GM18858 (cell line): Measurements from ENCODE around the gene SLC6A11.

Source experiments
- ATAC-seq: cut with Tn5 transposase; IDR thresholded peaks from one replicate; pipeline ENCODE4 v1.9.1; 2021; ENCODE audit not compliant: unreplicated experiment

SLC6A11 gene

DNA sequence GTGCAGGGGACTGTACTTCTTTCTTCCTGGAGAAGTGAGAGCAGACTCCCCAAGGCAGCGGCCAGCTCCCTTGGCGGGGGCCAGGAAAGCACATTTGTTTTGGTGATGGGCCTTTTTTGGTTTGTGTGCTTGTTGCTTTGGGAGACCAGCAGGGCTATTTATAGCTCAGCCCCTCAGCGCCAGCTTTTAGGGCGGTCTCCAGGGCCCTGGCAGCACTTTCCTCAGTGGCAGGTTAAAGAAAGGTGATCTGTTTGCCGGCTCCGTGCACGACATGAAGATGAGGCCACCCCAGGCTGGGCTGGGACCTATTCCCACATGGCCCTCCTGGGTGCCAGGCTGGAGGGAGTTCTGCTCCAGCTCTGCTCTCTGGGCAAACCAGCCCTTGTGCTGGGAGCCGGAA lies 21.8 kb downstream of the SLC6A11 start:
- no peak for ATAC-seq

GRCh38 chr3:10839167-10839566 lies 23.1 kb downstream of the SLC6A11 start:
- ATAC-seq, result no peak

DNA sequence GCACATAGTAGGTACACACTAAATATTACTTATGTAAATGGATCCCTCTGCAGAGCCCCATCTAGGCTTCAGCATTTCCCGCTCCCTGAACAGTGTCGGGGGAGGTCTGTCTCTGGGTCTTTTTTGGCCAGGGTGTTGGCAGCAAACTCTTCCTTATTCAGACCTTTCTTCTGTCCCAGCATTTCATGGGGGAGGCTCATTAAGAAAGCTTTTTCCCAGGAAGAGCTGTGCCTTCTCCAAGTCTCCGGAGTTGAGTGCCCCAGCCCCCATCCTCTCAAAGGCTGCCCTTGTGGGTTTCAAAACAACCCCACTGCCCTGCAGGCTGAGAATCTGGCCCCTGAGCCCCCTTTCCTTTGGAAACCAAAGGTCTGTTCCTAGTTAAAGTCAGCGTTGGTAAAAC lies 25.1 kb downstream of the SLC6A11 start:
- no peak for ATAC-seq

GRCh38 chr3:10843378-10843777 lies 27.4 kb downstream of the SLC6A11 start:
- ATAC-seq, result no peak

GRCh38 chr3:10845001-10845761 lies 29.2 kb downstream of the SLC6A11 start:
- ATAC-seq, result no peak

DNA sequence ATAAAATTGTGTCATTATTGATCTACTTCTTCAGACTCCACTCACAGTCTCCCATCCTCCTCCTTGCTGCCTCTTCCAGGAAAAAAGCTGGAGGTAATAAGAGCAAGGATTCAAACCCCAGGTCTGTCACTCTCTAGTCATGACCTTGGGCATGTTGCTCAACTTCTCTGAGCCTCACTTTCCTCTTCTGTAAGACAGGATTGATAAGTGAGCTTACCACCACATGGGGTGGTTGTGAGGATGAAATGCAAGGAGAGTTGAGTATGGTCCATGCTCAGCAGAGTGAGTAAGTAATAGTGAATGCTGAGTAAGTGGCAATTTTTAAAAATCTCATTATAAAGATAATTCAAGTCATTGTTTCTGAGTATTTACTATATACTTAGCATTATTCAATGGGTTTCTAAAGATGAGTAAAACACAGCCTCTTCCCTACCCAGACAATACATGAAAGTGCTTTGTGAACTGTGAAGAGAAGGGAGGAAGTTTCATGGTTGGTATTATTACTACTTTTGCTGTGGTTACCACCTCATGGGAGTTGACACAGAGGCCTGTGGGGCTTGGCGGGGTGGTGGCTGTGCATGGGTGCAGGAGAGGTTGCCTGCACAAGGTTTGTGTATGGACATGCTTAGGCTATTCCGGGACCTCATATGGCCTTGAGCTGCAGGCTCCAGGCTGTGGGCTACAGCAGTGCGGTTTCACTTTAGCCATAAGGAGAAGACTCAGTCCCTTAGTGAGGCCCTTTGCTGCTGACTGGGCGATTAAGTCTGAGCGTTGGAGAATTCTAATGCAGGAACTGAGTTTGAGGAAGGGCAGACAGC lies 30.0 kb downstream of the SLC6A11 start:
- ATAC-seq, result peak; percentile 83

GRCh38 chr3:10846657-10846975 lies 30.6 kb downstream of the SLC6A11 start:
- no peak for ATAC-seq

- no peak for ATAC-seq
Measured at GRCh38 chr3:10848261-10848660, 32.2 kb downstream of the SLC6A11 start.

GRCh38 chr3:10852066-10852808 lies 36.2 kb downstream of the SLC6A11 start:
- no peak for ATAC-seq

DNA sequence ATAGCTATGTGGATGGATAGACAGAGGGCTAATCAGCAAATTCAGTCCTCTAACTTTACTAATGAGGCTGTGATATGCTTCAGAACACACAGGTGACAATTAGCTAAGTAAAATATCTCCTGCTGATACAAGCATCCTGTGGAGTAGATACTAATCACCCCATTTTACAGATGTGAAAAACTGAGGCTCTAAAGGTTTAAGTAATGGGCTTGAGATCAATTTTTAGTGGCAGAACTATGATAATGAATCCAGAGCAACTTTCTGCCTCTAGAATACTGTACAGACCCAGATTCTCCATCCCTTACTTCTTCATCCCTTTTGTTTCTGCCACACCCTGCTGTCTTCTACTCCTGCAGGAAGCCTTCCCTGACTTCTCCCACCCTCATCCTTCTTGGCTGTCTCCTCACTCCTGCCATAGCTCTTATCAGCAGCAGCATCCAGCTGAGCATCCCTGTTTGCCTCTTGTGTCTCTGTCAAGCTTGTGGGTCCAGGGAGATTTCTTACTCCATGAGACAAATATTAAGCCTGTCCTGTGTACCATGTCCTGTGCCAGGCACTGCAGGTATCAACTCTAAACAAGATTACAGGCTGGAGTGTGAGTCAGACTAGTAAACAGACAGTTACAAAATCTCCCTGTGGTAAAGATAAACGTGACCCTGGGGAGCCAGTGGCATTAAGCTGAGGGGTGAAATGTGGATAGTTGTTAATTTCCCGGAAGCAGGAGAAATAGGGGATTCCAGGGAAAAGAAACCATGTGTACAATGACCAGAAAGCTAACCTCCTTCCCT lies 39.2 kb downstream of the SLC6A11 start:
- ATAC-seq, result no peak

- ATAC-seq, result no peak
Measured at GRCh38 chr3:10855871-10856662, 40.0 kb downstream of the SLC6A11 start.

DNA sequence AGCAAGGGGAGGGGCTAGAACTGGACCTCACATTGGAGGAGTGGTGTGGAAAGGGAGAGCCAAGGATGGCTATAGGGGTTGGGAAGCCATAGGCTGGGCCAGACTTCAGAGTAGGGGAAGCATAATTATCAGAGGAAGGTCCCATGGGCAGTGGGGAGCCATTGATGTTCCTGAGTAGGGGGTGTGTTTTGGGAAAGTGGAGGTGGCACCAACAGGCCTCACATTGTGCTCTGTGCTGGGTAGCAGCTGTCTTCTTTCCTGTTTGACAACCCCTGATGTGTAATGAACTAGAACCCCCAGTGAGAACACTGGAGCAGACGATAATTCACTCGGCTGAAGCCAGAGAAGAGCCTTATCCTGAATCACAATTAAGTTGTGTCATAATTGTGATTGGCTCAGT lies 41.2 kb downstream of the SLC6A11 start:
- ATAC-seq, result no peak

DNA sequence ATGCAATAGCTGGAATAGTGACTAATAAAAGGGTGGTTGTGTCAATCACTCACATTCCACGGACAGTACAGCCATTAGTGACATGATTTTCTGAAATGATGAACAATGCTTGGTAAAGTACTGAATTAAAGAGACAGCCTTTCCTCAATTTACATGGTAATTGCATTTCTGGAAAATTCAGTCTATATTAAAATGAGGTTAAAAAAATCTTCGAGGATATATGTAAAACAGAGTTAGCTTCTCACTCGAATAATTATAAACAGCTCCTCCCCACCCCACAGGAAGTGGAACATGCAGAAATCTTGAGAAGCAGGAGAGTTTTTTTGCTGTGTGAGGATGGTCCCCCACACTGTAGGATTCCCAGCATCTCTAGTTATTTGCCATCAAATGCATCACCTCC lies 42.1 kb downstream of the SLC6A11 start:
- no peak for ATAC-seq

DNA sequence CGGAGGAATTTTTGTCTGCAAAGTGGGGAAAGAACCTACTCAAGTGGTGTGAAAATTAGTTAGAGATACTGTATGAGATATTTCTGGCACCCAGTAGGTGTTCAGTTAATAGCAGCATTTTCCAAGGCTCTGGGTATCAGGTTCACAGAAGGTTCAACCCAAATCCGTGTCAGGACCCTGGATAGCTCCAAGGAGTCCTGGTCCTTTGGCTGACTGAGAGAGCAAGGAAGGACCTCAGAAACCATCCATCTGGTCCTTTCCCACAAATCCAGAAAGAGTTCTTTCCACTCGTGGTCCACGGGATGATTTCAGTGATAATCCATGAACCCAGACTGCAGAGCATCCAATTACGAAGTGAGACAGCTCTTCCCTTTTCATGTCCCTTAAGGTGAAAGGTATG lies 51.4 kb downstream of the SLC6A11 start:
- no peak for ATAC-seq

DNA sequence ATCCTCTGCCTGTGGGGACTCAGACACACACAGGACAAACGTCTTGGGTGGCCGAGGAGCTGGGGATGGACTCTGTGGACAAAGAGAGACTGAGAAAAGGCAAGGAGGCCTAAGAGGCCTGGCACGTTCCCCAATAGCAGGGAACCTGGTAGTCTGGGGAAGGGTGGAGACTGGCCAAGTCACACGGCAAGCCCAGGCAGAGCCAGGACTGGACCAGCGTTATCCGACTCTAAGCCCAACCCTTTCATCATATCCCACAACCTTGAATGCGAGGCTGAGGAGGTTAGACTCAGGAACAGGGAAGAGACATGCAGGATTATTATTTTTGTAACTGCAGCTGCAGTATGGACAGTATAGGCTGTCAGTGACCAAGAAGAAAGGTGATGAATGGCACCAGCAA lies 53.4 kb downstream of the SLC6A11 start:
- ATAC-seq, result no peak

DNA sequence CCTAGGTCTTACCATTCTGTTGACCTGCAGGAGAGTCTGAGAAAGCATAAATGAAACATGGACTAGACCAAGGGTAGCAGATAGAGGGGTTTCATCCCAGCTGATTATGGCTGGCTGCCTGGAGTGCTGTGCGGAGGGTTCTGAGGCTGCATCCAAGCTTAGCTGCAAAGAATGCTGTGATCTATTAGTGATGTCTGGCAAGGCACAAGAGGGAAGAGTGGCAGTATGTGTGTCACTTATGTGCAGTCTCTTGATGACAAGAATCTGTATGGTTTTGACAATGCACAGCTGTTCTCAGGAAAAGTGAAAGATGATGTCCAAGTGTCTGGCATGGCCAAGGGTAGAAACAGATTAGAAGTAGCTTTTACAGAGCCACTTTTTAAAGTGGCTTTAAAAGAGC lies 54.3 kb downstream of the SLC6A11 start:
- ATAC-seq, result no peak

DNA sequence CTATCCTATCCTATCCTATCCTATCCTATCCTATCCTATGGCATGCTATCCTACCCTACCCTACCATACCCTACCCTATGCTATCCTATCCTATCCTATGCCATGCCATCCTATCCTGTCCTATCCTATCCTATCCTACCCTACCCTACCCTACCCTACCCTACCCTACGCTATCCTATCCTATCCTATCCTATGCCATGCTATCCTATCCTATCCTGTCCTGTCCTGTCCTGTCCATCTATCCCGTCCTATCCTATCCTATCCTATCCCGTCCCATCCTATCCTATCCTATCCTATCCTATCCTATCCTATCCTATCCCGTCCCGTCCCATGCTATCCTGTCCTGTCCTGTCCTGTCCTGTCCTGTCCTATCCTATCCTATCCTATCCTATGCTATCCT lies 57.4 kb downstream of the SLC6A11 start:
- ATAC-seq, result no peak

DNA sequence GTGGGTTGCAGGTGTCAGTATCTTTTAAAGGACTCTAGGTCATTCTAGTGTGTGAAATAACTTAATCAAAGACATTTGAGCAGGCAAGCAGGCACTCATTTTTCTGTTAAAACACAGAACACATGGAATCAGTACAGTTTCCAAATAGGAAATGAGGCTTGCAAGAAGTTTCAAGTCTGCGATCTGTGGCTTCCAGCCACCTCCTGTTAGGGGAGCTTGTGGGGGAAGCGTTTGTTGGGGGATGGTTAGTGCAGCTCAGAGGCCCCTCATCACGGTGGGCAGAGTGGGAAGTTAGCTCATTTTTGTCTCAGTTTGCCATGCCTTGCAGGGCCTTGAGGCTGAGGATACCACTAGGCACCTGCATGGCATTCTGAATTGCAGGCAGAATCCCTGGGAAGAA lies 59.9 kb downstream of the SLC6A11 start:
- ATAC-seq, result no peak

GRCh38 chr3:10876661-10877060 lies 60.6 kb downstream of the SLC6A11 start:
- ATAC-seq, result no peak

DNA sequence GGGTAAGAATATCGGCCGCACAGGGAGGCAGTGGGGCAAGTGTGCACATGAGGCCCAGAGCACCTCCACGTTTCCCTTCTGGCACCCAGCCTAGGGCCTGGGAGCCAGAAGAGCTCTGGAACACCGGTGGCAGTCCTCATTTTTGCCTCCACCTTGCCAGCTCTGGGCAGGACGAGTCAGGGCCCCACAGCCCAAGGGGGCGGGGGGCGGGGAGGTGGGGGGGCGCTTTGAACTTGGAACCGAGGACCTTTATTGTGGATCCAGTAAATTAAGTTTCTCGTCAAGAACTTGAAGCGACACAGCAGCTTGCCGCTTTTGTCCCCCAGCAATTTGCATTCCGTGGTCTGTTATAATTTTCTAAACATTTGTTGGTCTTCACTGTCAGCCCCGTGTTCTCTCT lies 66.8 kb downstream of the SLC6A11 start:
- no peak for ATAC-seq
